HG03520 (cell line): ENCODE results near the gene OR51V1.
A peak's percentile ranks its signal among the peaks of the same experiment; 100 is the strongest.

Experiments
- ATAC-seq: cut with Tn5 transposase; IDR thresholded peaks from one replicate; pipeline ENCODE4 v1.9.1; 2021; ENCODE audit warnings: mild to moderate bottlenecking, moderate library complexity; ENCODE audit not compliant: unreplicated experiment

OR51V1 gene

DNA sequence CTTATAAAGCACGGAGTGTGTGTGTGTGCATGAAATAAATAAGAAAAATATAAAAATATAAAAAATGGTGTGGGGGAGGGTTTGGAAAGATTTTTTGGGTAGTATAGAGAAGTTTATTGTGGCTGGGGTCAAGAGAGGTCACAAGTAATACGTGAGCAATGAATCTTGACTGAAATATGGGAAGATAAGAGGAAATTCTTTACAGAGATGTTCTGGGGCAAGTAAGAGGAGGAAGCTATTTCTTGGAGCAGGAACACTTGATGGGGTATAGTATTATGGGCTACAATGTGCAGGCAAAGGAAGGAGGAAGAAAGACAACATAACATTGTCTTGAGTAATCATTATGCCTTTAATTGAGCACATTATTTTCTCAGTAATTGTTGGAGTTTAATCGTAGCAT lies 31.7 kb upstream of the OR51V1 start:
- ATAC-seq: no peak

GRCh38 chr11:5231111-5231510 lies 30.6 kb upstream of the OR51V1 start:
- ATAC-seq: no peak

GRCh38 chr11:5230266-5230665 lies 29.8 kb upstream of the OR51V1 start:
- ATAC-seq: no peak

- no peak for ATAC-seq
Observed at GRCh38 chr11:5229796-5230195, 29.3 kb upstream of the OR51V1 start.

- ATAC-seq: no peak
Observed at GRCh38 chr11:5229356-5229755, 28.9 kb upstream of the OR51V1 start.

GRCh38 chr11:5228124-5228523 lies 27.6 kb upstream of the OR51V1 start:
- no peak for ATAC-seq

DNA sequence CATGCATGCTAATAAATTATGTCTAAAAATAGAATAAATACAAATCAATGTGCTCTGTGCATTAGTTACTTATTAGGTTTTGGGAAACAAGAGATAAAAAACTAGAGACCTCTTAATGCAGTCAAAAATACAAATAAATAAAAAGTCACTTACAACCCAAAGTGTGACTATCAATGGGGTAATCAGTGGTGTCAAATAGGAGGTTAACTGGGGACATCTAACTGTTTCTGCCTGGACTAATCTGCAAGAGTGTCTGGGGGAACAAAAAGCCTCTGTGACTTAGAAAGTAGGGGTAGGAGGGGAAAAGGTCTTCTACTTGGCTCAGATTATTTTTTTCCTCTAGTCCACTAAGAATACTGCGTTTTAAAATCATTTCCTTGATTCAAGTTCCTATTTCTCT lies 27.2 kb upstream of the OR51V1 start:
- ATAC-seq: no peak

DNA sequence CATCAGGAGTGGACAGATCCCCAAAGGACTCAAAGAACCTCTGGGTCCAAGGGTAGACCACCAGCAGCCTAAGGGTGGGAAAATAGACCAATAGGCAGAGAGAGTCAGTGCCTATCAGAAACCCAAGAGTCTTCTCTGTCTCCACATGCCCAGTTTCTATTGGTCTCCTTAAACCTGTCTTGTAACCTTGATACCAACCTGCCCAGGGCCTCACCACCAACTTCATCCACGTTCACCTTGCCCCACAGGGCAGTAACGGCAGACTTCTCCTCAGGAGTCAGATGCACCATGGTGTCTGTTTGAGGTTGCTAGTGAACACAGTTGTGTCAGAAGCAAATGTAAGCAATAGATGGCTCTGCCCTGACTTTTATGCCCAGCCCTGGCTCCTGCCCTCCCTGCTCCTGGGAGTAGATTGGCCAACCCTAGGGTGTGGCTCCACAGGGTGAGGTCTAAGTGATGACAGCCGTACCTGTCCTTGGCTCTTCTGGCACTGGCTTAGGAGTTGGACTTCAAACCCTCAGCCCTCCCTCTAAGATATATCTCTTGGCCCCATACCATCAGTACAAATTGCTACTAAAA lies 26.3 kb upstream of the OR51V1 start, which contains the start of gene HBB:
HBB (minus strand) TSS at position 340 of the 579 bp plus-strand sequence; CDS start at position 290, 50 bp downstream.
- ATAC-seq: no peak

DNA sequence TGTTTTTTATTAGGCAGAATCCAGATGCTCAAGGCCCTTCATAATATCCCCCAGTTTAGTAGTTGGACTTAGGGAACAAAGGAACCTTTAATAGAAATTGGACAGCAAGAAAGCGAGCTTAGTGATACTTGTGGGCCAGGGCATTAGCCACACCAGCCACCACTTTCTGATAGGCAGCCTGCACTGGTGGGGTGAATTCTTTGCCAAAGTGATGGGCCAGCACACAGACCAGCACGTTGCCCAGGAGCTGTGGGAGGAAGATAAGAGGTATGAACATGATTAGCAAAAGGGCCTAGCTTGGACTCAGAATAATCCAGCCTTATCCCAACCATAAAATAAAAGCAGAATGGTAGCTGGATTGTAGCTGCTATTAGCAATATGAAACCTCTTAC lies 25.0 kb upstream of the OR51V1 start:
- ATAC-seq: no peak

DNA sequence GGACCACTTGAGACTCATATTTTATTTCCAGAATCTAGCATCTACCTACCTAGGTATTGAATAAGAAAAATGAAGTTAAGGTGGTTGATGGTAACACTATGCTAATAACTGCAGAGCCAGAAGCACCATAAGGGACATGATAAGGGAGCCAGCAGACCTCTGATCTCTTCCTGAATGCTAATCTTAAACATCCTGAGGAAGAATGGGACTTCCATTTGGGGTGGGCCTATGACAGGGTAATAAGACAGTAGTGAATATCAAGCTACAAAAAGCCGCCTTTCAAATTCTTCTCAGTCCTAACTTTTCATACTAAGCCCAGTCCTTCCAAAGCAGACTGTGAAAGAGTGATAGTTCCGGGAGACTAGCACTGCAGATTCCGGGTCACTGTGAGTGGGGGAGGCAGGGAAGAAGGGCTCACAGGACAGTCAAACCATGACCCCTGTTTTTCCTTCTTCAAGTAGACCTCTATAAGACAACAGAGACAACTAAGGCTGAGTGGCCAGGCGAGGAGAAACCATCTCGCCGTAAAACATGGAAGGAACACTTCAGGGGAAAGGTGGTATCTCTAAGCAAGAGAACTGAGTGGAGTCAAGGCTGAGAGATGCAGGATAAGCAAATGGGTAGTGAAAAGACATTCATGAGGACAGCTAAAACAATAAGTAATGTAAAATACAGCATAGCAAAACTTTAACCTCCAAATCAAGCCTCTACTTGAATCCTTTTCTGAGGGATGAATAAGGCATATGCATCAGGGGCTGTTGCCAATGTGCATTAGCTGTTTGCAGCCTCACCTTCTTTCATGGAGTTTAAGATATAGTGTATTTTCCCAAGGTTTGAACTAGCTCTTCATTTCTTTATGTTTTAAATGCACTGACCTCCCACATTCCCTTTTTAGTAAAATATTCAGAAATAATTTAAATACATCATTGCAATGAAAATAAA lies 24.3 kb upstream of the OR51V1 start:
- no peak for ATAC-seq

DNA sequence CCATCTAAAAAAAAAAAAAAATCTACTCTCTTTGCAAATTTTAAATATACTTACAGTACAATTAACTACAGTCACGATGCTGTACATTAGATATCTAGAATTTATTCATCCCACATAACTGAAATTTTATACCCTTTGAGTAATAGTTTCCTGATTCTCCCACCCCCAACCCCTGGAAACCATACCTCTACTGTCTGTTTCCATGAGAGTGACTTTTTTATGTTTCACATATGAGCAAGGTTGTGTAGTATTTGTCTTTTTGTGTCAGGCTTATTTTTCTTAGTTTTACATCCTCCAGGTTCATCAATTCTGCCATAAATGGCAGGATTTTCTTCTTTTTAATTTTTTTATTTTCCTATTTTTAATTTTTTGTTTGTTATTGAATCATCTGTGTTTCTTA lies 23.2 kb upstream of the OR51V1 start:
- ATAC-seq: no peak

GRCh38 chr11:5223146-5223545 lies 22.7 kb upstream of the OR51V1 start:
- no peak for ATAC-seq

DNA sequence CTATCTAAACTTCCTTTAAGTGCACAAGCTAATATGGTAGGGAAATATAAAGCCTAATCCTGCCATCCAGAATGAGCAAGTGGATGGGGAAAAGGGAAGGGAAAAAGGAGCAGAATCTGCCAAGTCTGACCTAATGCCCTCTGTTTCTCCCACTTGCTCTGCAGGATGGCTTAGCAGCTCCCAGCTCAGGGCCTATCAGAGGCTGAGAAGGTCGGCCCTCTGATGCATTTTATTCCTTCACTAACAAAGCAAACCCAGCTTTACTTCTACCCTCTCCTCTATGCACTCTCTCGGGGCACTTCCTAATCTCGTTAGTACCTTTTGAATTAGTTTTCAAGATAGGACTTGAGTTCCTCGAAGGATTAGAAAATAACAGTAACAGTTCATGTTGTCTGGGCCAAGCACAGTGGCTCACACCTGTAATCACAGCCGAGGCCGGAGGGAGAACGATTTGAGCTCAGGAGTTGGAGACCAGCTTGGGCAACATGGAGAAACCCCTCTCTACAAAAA lies 9.9 kb upstream of the OR51V1 start:
- ATAC-seq: no peak

GRCh38 chr11:5204787-5205186 lies 4.3 kb upstream of the OR51V1 start:
- ATAC-seq: peak; percentile 72

- ATAC-seq: no peak
Observed at GRCh38 chr11:5203366-5203765, 2.9 kb upstream of the OR51V1 start.

DNA sequence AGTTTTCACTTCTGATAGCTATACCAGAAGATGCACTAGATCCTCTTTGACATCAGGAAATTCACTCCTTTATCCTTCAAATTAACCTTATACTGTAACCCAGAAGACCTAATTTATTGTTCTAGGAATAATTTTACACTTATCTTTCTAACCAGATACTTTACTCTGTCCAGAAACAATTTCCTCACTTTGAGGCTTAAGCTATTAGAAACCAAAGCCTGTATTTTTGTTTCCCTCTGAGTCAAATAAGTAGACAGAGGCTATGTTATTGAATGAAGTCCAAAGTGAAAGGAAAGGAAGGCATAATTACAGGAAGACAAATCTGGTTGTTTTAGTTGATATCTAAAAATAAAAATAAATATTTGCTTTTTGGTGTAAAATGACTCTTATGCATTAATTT lies 2.2 kb downstream of the OR51V1 start:
- ATAC-seq: no peak

- ATAC-seq: no peak
Observed at GRCh38 chr11:5197536-5197935, 2.9 kb downstream of the OR51V1 start.

GRCh38 chr11:5196731-5197130 lies 3.8 kb downstream of the OR51V1 start:
- no peak for ATAC-seq

DNA sequence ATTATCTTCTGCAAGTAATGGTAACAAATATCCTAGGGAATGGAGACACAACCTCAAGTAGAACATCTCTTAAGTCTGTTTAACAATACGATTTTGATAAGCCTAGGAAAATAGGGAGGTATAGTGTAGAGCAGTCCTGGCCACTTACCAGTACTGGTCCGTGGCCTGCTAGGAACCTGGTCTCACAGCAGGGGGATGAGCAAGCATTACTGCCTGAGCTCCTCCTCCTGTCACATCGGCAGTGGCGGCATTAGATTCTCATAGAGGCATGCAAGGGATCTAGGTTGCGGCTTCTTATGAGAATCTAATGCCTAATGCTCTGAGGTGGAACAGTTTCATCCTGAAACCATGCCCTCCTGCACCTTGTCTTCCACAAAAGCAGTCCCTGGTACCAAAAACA lies 4.4 kb downstream of the OR51V1 start:
- ATAC-seq: no peak

GRCh38 chr11:5192738-5193137 lies 7.7 kb downstream of the OR51V1 start:
- ATAC-seq: no peak

DNA sequence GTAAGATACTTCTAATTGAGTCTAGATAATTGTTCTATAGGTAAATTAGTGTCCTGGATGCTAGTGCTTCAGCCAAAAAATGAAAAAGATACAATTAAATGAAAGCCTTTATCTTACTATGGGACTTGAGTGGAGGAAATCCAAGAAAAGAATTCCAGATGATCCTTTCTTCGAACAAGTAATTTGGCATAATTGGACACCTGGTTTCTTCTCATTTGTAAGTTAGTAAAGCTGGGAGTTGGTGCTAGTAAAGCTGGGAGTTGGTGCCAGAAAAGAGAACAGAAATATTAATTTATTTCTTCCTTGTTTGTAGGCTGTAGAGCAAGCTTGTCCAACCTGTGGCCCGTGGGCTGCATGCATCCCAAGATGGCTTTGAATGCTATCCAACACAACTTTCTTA lies 12.3 kb downstream of the OR51V1 start:
- ATAC-seq: no peak
